ENCODE results near the gene CNTNAP2. TPM values are rescaled to one million over a fixed set of nuclear protein-coding genes. Genes with fewer than 3 reads are reported as not detected.

Gene CNTNAP2
- total and polyA plus RNA-seq, 2 of the 4 experiments (the other 2 are of a cell fraction): not detected

DNA sequence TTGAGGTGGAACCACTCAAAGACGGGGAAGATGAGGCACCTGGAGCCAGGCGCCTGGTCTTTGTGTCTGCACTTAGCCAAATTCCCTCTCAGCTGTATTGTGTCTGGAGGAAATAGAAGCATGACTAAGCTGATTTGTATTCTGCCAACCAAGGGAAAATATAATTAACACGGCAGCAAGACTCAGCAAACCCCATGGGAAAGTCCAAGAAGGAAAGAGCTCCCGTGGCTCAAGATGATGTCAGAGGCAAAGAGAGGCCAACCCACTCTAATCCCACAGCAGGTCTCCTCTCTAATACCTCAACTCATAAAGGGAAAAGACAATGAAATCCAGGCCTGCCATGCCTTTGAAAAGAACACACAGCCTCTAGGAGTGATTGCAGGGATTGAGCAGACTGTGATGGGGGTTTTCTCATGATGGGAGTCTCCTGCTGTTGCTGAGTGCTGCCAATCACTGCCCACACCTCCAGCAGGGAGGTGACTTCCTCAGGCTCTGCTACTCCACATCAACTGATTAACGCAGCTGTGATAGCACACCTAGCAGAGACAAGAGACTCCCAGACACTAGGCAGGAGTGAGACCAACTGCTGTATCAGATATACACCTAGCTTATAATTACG is 2218.5 kb downstream of the CNTNAP2 start:
- no peak for TF ChIP-seq RFX5 (IDR thresholded peaks at IDR 0.05; ENCODE audit: low read depth, low read length)
- no peak for TF ChIP-seq MXI1 (IDR thresholded peaks at IDR 0.05; ENCODE audit: borderline replicate concordance, low read depth, low read length)
- TF ChIP-seq CEBPB (IDR thresholded peaks at IDR 0.05; ENCODE audit: low read depth, low read length): no peak
- TF ChIP-seq POLR2A (IDR thresholded peaks at IDR 0.05; ENCODE audit: low read depth, low read length): no peak
- TF ChIP-seq, protein P1, sequence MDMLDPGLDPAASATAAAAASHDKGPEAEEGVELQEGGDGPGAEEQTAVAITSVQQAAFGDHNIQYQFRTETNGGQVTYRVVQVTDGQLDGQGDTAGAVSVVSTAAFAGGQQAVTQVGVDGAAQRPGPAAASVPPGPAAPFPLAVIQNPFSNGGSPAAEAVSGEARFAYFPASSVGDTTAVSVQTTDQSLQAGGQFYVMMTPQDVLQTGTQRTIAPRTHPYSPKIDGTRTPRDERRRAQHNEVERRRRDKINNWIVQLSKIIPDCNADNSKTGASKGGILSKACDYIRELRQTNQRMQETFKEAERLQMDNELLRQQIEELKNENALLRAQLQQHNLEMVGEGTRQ (IDR thresholded peaks at IDR 0.05; ENCODE audit: low read depth, low read length): no peak
- TF ChIP-seq MAFK (IDR thresholded peaks at IDR 0.05; ENCODE audit: low read depth, low read length): no peak
- no peak for TF ChIP-seq SMC3 (IDR thresholded peaks at IDR 0.05; ENCODE audit: low read depth, low read length)
- no peak for TF ChIP-seq MAZ (IDR thresholded peaks at IDR 0.05; ENCODE audit: borderline replicate concordance, low read depth, low read length)
- TF ChIP-seq BHLHE40 (IDR thresholded peaks at IDR 0.05; ENCODE audit: low read depth, low read length): no peak
- TF ChIP-seq RAD21 (IDR thresholded peaks at IDR 0.05; ENCODE audit: low read length): no peak
- no peak for TF ChIP-seq RCOR1 (IDR thresholded peaks at IDR 0.05; ENCODE audit: insufficient replicate concordance, low read length)
- TF ChIP-seq FOS (IDR thresholded peaks at IDR 0.05; ENCODE audit: low read depth, low read length): no peak
- H3K79me1 ChIP-seq (ENCODE audit: low read depth in 1 of 2, low read length in 2 of 2): no peaks in the 10 kb centered on the region
- H3K56ac ChIP-seq (ENCODE audit: extremely low read depth, insufficient read depth, low read length): no peak overlapping the region
- no peak overlapping the region for H4K5ac ChIP-seq (ENCODE audit: low read depth, low read length)
- no TSS peak for BruUV-seq (replicated peaks)
- H2BK5ac ChIP-seq (ENCODE audit: low read depth, low read length, poor library complexity, severe bottlenecking): no peak overlapping the region
- H3K18ac ChIP-seq (ENCODE audit: low read depth, low read length): no peak overlapping the region
- no peak overlapping the region for H3K9ac ChIP-seq (ENCODE audit: low read depth, low read length)
- no peak overlapping the region for H4K8ac ChIP-seq (ENCODE audit: low read depth in 2 of 2, low read length in 2 of 2)
- no peak overlapping the region for H3K23ac ChIP-seq (ENCODE audit: low read depth, low read length)
- H3K4me1 ChIP-seq (ENCODE audit: control insufficient read depth, insufficient read depth, low read length): no peaks in the 10 kb centered on the region
- no peak overlapping the region for H2AFZ ChIP-seq (replicated peaks; ENCODE audit: low read length, poor library complexity)
- DNase-seq (no peak), ATAC-seq (ENCODE audit: low read depth) (no peak)
- no peak overlapping the region for H3K4me2 ChIP-seq (ENCODE audit: low read depth, low read length)
- H2AK5ac ChIP-seq (ENCODE audit: low read depth, low read length): no peak overlapping the region
- H3K9me1 ChIP-seq (ENCODE audit: insufficient read depth, low read length): no peaks in the 10 kb centered on the region
- no peak overlapping the region for H2BK120ac ChIP-seq (ENCODE audit: low read depth, low read length)
- CTCF ChIA-PET: no interaction called here
- H2BK15ac ChIP-seq (ENCODE audit: low read depth, low read length): no peak overlapping the region
- H4K20me1 ChIP-seq (ENCODE audit: insufficient read depth, low read length): no peaks in the 10 kb centered on the region
- H3K4ac ChIP-seq (ENCODE audit: low read depth, low read length): no peak overlapping the region
- intact Hi-C loops (cut with micrococcal nuclease) (no loop called here), in situ Hi-C loops (cut with MboI; ENCODE audit: low sequenced_read_pairs) (no loop called here), dilution Hi-C loops (cut with HindIII; ENCODE audit: low sequenced_read_pairs, unreplicated experiment) (no loop called here)
- no peak overlapping the region for H3K14ac ChIP-seq (replicated peaks; ENCODE audit: low read depth, low read length)
- no peak overlapping the region for H3K4me3 ChIP-seq (ENCODE audit: insufficient read depth, low read depth, low read length)
- H3K27ac ChIP-seq (ENCODE audit: insufficient read depth, low read length): no peak overlapping the region
- POLR2A ChIA-PET (ENCODE audit: unreplicated experiment): no interaction called here
- no peak overlapping the region for H2AK9ac ChIP-seq (replicated peaks; ENCODE audit: low read depth, low read length, poor library complexity)
- H4K91ac ChIP-seq (ENCODE audit: insufficient read depth, low read depth, low read length): no peak overlapping the region
- 50% methylated on average over 1 of the region's 6 CpGs; no CpG with 5 or more reads in 1 of the 2 experiments for WGBS, 2 experiments (ENCODE audit: extremely low coverage in 2 of 2, insufficient read length in 1 of 2)
- H3K9me3 ChIP-seq (ENCODE audit: control insufficient read depth, insufficient read depth, low read length): peaks cover 25% of the 10 kb centered on the region
- no peak overlapping the region for H2BK20ac ChIP-seq (ENCODE audit: low read depth, low read length)
- H3K27me3 ChIP-seq (ENCODE audit: control insufficient read depth, insufficient read depth, low read length): no peaks in the 10 kb centered on the region
- no peaks in the 10 kb centered on the region for H3K36me3 ChIP-seq (ENCODE audit: control insufficient read depth, insufficient read depth, low read length)
